NCI-H460 (cell line): ENCODE measurements around the gene PRSS38. TPM values are rescaled to one million over a fixed set of nuclear protein-coding genes. Genes with fewer than 3 reads are reported as not detected.

ENCODE experiments used
- DNase-seq: peaks from one replicate; pipeline ENCODE4 v3.0.0-alpha.2; 2016; ENCODE audit warnings: low read depth; ENCODE audit errors: extremely low read depth
- total RNA-seq: library from RNA; depleted of rRNA; stranded (reverse); fragments of >200 nt; shearing (Covaris generic); gene quantifications from 2 replicates; pipeline ENCODE4 v1.2.3, GENCODE V29; 2014

PRSS38 gene
- total RNA-seq, 1 experiment from 2014 or later: not detected

- DNase-seq: no peak
Observed at GRCh38 chr1:227883641-227884301, 68.3 kb downstream of the PRSS38 start.

DNA sequence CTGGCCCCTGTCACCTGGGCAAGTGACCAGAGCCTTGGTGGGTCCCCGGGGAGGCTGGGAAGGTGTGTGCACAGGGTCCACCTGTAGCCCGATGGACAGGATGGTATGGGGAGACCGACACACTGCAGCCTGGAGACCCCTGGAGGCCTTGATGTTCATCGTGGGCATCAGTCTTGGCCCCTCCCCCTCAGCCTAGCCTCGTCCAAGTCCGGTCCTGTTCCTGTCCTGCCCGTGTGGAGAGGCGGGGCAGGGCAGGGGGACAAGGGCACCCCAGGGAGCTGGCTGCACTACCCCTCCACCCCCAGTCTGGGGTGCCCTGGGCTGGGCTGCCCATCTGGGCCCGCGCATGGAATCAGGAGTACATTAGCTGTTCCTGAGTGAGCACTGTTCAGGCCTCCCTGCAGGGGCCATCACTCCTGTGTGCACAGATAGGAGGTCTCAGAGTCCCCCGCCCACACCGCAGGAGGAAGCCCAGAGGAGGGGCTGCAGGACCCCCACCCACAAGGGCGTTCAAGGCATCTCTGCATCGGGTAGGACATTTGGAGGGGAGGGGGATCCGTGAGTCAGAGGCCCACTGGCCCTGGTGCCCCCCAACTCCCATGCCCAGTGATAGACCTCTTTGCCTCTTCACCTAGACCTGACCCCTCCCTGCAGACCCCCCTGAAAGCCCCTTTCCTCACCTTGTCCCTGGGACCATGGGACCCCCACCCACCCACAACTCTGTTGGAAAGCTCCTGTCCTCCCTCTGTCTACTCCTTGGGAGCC, 69.1 kb downstream of the PRSS38 start:
- DNase-seq: no peak

DNA sequence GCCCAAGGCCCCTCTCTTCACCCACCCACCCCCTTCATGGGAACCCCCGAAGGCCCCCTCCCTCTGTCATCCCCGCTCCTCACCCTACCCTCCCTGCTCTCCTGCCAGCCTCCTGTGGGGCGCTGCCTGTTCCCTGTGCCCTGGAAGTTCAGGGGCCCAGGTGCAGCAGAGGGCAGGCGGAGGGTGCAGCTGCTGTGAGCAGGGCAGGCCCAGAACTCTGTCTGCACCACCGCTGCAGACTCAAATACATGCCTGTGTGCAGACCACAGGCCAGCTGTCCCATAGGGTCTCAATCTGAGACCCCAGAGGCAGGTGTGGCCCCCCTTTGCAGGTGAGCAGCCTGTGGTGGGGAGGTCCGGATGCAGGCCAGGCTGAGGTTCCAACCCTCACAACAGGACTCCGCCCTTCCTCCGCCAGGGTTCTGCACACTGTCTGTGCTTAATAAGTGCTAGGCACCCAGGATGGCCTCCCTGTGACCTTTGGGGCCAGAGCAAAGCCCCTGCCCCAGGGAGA, 69.7 kb downstream of the PRSS38 start:
- no peak for DNase-seq

DNA sequence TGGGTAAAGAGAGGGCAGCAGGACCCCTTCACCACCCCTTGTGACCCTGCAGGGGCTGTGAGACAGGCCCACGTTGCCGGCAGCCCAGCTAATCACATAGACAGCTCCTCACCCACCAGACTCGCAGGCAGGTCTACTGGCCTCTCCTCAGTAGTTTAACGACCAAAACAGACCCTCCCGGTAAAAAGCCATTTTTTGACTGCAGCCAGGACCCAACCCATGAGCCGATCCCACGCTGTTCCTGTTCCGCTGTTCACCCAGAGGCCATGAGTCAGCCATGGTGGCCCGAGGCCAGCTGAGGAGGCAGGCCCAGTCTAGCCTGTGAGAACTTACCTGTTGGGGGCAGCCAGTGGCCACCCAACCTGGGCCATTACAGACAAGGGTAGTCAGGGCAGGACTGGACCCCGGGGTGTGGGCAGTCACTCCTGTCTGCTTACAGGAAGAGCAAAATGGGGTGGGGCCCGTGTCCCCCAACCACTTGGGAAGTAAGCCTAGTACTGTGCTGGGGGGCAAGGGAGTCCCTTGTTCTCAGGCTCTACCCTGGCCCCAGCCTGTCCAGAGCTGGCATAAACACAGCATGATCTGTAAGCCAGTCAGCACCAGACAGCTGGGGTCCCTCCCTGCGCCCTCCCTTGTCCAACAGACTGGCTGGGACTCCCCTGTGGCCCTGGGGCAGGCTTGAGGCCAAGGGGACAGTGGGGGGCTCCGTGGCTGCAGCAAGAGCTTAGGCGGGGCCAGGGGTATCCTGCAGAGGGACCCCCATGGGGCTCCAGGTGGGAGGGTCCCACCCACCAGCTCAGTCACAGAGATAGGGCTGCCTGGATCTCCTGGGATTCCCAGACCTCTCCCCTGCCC, 70.4 kb downstream of the PRSS38 start:
- peak; percentile 28 for DNase-seq

GRCh38 chr1:227886503-227886961, 71.1 kb downstream of the PRSS38 start:
- DNase-seq: no peak

- no peak for DNase-seq
Observed at GRCh38 chr1:227886993-227887696, 71.7 kb downstream of the PRSS38 start.

GRCh38 chr1:227887697-227888403, 72.4 kb downstream of the PRSS38 start:
- DNase-seq: no peak

GRCh38 chr1:227888404-227889046, 73.0 kb downstream of the PRSS38 start:
- no peak for DNase-seq

DNA sequence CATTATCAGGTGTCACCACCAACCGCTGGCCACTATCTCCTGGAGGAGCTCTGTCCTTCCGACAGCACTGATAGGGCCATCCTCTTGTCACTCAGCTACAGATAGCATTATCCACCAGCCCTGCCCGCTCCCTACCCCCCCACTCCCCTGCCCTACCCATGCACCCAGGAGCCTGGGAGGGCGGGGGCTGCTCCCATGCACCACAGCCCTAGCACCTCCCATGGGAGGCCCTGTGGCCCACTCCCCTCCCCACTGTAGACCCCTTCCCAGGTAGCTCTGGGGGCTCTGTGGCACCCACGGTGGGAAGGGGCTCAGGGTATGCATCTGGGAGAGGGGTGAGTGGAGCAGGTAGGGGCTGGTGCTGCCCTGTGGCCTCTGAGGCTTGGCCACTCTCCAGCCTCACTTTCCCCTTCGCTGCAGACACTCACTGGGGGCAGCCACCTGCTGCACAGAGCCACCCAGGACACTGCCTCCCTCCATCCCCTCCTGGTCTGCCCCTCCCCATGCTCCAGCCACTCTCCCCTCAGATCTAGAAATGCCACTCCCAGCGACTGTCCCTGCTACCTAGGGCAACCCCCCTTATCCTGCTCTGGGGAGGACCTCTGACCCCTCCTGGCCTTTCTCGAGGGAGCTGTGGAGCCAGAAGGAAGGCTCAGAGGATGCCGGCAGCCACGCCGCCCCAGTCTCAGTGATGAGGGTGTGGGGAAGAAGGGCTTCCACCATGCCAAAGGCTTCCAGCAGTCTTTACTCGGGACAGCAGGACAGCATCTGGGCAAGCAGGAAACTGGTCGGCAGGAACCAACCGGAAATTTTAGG, 73.8 kb downstream of the PRSS38 start:
- no peak for DNase-seq

DNA sequence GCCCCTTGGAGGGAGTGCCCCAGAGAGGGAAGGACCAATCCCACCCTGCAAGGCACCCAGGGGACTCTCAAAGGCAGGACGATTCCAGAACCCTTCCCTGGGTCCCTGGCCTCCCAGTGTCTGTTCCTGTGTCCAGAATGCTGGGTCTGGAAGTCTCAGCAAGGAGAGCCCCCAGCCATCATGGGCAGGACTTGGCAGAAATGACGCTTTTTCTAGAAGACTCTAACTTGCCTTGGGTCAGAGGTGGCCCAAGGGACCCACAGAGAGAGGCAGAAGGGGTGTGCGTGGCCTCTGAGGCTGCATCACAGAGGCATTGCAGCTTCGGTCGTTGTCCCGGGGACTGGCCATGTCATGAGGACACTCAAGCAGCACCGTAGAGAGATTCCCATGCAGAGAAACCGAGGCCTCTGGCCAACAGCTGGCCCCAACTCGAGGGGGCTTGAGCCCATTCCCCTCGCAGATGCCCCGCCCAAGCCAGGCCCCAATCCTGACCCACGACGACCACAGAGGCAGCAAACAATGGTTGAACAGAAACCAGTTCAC, 74.5 kb downstream of the PRSS38 start:
- DNase-seq: no peak

- no peak for DNase-seq
Observed at GRCh38 chr1:227890451-227891222, 75.2 kb downstream of the PRSS38 start.

GRCh38 chr1:227891223-227891954, 75.9 kb downstream of the PRSS38 start:
- DNase-seq: no peak

DNA sequence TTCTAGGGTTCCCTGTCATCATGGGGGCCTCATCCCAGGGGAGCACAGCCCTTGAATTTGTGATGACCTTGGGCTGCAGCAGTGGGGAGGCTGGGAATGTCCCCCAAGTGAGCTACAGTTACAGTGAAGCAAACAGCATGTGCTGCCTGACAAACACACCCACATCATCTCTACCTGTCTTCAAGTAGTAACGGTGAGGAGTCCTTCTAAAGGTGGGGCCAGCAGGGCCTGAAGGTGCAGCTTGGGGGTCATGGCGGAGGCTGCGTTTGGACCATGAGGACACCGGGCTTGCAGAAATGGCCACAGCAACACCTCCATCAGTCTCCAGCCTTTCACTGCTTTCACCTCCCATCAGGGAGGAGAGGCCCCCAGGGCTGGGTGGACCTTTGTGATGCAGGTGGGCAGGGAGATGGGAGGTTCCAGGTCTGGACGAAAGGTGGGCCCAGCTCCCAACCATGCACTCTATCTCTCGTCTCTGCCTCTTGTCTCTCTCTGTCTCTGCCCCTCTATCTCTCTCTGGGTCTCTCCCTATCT, 76.5 kb downstream of the PRSS38 start:
- DNase-seq: no peak

GRCh38 chr1:227892489-227893299, 77.2 kb downstream of the PRSS38 start:
- no peak for DNase-seq

GRCh38 chr1:227893300-227893948, 77.9 kb downstream of the PRSS38 start:
- DNase-seq: no peak
